DND-41 (cell line): Measurements from ENCODE around the gene FAM222B.

Experiments used
- CTCF ChIP-seq: IDR thresholded peaks from 2 replicates; pipeline ENCODE4 v1.5.1; 2012; ENCODE audit warnings: borderline replicate concordance, low read length, moderate library complexity, mild to moderate bottlenecking; ENCODE audit not compliant: poor library complexity, severe bottlenecking; ENCODE audit errors: extremely low read depth
- EZH2 ChIP-seq: IDR thresholded peaks from 3 replicates; pipeline ENCODE4 v1.6.1; 2012; ENCODE audit warnings: borderline replicate concordance, low read depth, mild to moderate bottlenecking, moderate library complexity, low read length, inconsistent platforms; ENCODE audit not compliant: severe bottlenecking

GRCh38 chr17:28756049-28756804 is 86.4 kb downstream of the FAM222B start:
- no peak for TF ChIP-seq CTCF
- no peak for TF ChIP-seq EZH2
